Hepatocyte (in vitro differentiated cells): ENCODE results near the gene EIF3I.

ENCODE experiments used
- CTCF ChIP-seq: fragments of 200-600 bp; sonication (generic); IDR thresholded peaks from 2 replicates; pipeline ENCODE4 v1.5.1; 2016; ENCODE audit warnings: antibody characterized with exemption, mild to moderate bottlenecking; ENCODE audit not compliant: poor library complexity
- EZH2 ChIP-seq: fragments of 200-600 bp; sonication (generic); IDR thresholded peaks from 2 replicates; pipeline ENCODE4 v1.6.1; 2016; ENCODE audit warnings: antibody characterized with exemption, mild to moderate bottlenecking, borderline replicate concordance
- EZH2phosphoT487 ChIP-seq: fragments of 200-600 bp; sonication (generic); IDR thresholded peaks from one replicate; pipeline ENCODE4 v1.6.1; 2018; ENCODE audit warnings: antibody characterized with exemption, mild to moderate bottlenecking, low read depth, moderate library complexity; ENCODE audit not compliant: unreplicated experiment, severe bottlenecking

DNA sequence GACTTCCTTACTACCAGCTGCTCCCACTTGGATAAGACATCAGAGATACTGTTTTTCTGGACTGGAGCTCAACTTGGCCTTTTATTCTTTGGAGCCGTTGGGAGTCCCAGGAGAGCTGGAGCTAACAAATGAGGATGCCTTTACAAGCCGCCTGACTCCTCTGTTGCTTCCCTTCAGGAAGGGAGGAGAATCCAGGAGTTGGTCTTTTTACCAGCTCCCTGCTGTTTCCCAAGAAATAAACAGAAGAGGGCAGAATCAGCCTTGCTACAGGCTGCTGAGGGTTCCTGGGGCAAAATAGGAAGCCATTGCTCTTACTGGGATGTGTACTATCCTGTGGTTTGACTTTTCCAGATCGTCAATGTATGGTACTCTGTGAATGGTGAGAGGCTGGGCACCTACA lies 1.5 kb downstream of the EIF3I start:
- TF ChIP-seq CTCF (no peak), EZH2phosphoT487 (no peak), EZH2 (no peak)
